Embryonic facial prominence (tissue), 1 donor: Measurements from ENCODE around the gene CLDN8.

Source experiments
- DNase-seq: peaks from one replicate; pipeline ENCODE4 v3.0.0-alpha.2; 2016; ENCODE audit errors: extremely low spot score

CLDN8 gene

DNA sequence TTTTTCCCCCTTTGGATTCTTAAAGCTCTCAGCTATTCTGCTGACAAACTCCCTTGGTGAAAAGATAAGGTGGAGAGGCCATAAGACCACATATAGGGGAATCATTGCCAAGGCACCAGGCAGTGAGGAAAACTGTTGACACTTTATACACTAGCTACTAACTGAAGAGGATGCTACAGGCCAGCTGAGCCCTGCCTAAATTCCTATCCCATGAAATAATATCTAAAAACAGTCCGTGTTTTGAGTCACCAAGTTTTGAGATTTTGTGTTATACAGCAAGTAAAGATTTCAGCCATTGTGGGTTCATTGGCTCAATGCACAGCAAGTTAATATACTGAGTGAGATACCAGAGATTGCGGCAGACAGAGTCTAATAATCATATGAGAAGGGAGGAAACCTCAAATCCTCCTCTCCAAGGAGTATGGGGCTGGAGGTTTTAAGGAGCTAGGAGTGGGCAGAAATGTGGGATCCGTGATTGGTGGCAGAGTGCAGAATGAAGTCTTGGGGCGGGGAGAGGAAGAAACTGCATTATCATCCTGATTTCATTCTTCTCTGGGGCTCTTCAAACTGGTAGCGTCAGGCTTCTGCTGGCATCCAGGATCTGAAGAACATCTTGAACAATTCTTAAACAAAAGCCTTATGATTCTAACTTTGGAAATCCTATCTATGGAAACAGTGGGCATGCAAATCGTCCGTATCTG lies 9.2 kb downstream of the CLDN8 start:
- DNase-seq: no peak

DNA sequence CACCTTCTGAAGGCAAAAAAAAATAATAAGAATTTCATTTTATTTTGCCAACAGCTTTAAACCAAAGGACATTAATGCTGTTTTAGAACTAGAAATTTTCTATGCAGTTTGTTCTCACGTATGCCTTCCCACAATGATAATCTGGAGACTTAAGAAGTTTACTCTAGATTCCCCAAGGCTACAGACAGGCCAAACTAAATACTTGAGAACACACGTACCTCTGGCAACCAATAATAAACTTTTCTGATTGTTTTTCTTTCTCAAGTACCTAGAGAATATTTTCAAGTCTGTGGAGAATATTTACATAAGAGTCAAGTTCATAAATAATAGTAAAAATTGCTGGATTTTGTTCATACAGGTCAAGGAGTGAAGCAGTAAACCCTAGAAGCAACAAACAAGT lies 15.9 kb downstream of the CLDN8 start:
- DNase-seq: no peak

DNA sequence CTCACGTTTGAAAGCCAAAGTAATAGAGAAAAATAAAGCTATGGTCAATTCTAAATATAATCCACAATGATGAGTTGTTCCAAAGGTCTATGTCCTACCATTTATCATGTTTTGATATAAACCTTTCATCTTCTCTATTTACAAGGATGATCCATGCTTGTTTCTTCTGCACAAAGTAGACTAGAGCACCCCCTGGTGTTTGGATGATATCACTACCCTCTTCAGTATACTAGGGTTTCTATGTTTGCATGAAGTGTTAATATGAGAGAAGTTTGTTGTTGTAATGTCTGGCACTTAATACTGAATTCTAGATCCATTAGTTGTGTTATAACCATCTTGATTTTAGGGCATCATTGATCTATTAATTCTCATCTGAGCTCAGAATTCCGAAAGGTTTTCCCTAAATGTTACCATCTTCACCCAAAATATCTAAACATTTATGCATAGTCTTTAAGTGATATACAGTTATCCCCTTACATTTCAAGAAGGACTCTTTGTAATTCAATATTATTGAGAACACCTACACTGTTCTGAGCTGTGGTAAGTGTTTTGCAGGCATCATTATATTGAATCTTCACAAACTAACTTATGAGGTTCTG lies 21.1 kb downstream of the CLDN8 start:
- DNase-seq: no peak

DNA sequence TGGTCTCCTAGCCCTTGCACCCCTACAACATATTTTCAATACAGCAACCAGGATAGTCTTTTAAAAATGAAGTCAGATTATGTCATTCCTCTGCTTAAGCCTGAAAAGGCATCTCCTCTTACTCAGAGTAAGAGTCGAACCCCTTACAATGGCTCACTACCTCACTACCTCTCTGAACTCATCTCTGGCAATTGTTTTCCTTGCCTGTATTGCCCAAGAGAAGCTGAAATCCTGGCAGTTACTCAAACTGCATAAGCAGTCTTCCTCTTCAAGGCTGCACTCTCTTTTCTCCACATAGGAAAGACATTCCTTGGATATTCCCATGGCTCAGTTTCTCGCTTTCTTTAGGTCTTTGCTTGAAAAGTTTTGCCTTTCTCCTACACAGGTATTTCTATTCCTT lies 22.7 kb downstream of the CLDN8 start:
- DNase-seq: no peak

DNA sequence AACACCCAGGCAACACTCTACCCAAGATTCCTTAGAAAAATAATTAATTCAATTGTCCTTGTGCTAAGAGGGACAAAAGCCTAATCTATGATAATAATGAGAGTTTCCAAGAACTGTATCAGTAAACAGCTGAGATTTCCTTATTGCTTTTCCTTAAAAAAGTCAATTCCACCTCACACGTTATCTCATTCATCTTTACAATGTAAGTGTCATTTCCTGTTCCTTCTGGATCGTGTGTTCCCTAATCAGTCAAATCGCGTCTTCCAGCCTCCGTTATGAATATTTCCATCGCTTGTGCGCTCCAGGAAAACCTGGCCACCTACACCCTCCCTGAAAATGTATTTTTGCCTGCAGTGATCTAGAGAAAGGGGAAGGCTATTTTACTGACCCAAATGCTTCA lies 25.3 kb downstream of the CLDN8 start:
- no peak for DNase-seq

DNA sequence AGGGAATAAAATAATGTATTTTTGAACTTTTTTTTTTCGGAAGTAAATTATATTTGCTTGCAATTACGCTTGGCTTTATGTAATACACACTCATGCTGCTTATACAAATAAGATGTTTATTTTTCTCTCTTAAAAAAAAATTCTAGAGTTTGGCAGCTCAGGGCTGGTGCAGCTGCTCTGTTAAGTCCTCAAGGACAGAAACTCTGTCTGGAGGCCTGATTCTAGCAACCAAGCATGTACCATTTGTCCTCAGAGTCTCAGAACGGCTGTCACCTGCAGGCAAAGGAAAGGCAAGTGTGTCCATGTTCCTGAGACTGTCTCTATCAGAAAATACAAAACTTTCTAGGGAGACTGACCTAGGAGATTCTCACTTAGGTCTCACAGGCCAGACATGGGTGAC lies 26.1 kb downstream of the CLDN8 start:
- no peak for DNase-seq

DNA sequence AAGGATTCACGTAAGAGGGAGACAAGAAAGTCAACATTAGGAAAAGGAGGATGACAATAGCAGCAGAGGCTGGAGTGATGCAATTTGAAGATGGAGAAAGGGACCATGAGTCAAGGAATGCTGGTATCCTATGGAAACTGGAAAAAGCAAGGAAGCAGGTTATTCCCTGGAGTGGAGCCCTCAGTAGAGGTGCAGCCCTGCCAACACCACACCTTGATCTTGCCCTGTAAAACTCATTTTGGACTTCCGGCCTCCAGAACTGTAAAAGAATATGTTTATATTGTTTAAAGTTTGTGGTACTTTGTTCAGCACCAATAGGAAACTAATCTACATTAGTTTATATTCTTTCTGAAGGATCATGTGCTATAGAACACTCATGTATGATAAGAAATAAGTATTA lies 29.7 kb downstream of the CLDN8 start:
- no peak for DNase-seq

DNA sequence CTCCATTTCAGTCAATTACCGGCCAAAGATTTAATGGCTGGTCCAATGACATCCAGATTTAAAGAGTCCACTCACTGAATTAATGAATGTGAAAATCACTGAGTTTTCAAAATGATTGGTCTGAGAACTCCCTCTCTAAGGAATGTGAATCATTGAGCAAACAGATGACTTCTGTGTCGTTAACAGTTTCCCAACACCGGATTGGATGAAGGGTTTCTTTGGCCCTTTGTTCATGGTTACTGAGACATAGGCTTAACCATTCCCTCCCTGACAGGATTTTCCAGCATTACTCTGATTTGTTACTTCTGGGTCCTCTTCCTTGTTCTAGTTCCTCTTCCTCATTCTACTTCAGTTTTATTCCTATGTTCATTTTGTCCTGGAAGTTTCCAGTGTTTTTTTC lies 47.8 kb downstream of the CLDN8 start:
- no peak for DNase-seq

DNA sequence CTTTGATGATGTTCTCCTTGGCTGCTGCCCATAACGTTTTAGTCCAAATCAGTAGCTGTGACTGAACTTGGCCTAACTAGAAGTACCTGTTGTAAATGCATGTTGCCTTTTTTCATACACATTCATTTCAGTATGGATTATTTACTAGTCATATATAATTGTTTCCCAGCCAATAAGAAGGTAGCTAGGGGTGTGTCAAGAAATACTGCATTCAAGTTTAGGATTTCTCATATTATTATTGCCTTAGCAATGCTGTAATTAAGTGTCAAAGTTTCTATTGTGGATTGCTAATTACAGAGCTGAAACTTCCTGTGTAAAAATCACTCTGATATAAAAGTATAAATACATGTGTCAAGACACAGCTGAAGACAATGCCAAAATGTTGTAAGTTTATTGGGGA lies 49.2 kb downstream of the CLDN8 start, which contains the start of gene CLDN17:
CLDN17 (minus strand) TSS at position 101 of the 400 bp plus-strand sequence. CDS start 188 bp downstream, outside the sequence.
- no peak for DNase-seq

DNA sequence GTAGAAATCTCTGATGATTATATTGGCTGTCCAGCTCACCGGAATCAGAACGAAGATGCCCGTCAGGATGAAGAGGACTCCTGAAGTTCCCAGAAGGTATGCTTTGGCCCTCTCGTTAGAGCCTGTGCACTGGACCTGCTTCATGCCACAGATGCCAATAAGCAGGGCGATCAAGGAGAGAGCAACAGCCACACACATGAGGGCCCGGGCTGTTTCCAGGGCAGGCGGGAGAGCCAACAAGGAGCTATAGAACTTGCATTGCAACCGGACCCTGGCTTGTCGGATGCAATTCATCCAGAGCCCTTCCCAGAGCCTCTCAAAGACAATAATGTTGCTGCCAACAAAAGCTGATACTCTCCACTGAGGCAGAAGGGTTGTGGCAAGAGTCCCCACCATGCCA lies 49.7 kb downstream of the CLDN8 start:
- DNase-seq: no peak

DNA sequence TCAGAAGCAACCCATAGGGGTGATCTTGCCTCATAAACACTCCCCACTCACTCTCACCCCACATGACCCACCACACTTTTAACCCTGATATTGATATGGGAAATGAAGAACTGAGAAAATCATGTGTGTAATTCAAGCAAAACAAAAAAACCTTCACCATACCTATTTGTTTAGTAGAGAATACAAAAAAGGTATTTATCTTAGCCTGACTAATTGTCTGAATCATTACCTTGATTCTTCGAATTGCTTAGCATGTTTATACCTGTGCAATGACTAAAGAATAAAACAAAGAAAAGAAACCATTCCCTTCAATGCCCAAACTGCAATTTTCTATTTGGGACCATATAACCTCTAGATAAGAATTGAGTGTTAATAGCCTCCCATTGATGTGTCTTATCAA lies 51.1 kb downstream of the CLDN8 start:
- DNase-seq: no peak
